Thyroid gland (tissue), 4 donors: ENCODE results near the gene POLR2B.

ENCODE experiments used
- CTCF ChIP-seq, 6 experiments: fragments of 200-600 bp in 3 of 6; fragments of 450-650 bp in 3 of 6; sonication (generic) in 3 of 6; IDR thresholded peaks; one replicate each; pipeline ENCODE4 v1.5.1; 2016 to 2019; ENCODE audit warnings: antibody characterized with exemption in 6 of 6, mild to moderate bottlenecking in 2 of 6, inconsistent platforms in 1 of 6, moderate library complexity in 1 of 6
- POLR2A ChIP-seq, 2 donors: fragments of 450-650 bp; IDR thresholded peaks; one replicate each; pipeline ENCODE4 v1.6.1; 2017; ENCODE audit warnings: antibody characterized with exemption in 2 of 2, mild to moderate bottlenecking in 2 of 2, moderate library complexity in 1 of 2

GRCh38 chr4:56961107-56961500, 17.6 kb upstream of the POLR2B start:
- TF ChIP-seq CTCF (IDR thresholded peaks at IDR 0.05) (no peak), POLR2A (IDR thresholded peaks at IDR 0.05) (no peak)
